Measurements from ENCODE around the gene PGBD1. TPM values are rescaled to one million over a fixed set of nuclear protein-coding genes. Genes with fewer than 3 reads are reported as not detected.

PGBD1 gene
- total RNA-seq, 1 donor from 2014 or later: 2.4 TPM

GRCh38 chr6:28322661-28323060, 41.3 kb downstream of the PGBD1 start:
- TF ChIP-seq, protein P1, sequence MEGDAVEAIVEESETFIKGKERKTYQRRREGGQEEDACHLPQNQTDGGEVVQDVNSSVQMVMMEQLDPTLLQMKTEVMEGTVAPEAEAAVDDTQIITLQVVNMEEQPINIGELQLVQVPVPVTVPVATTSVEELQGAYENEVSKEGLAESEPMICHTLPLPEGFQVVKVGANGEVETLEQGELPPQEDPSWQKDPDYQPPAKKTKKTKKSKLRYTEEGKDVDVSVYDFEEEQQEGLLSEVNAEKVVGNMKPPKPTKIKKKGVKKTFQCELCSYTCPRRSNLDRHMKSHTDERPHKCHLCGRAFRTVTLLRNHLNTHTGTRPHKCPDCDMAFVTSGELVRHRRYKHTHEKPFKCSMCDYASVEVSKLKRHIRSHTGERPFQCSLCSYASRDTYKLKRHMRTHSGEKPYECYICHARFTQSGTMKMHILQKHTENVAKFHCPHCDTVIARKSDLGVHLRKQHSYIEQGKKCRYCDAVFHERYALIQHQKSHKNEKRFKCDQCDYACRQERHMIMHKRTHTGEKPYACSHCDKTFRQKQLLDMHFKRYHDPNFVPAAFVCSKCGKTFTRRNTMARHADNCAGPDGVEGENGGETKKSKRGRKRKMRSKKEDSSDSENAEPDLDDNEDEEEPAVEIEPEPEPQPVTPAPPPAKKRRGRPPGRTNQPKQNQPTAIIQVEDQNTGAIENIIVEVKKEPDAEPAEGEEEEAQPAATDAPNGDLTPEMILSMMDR (IDR thresholded peaks at IDR 0.05; ENCODE audit: insufficient read depth, low read length, severe bottlenecking): no peak
- Histone ChIP-seq H3K4me3 (ENCODE audit: low read depth, low read length) (no peak overlapping the region), H3K27me3 (ENCODE audit: control insufficient read depth, insufficient read depth, low read length) (no peaks in the 10 kb centered on the region), H3K36me3 (ENCODE audit: control insufficient read depth, insufficient read depth, low read length) (peaks cover 4% of the 10 kb centered on the region)
- FAIRE-seq: no peak
- DNase-seq (ENCODE audit: low read depth): peak; percentile 8

GRCh38 chr6:28323813-28324424, 42.5 kb downstream of the PGBD1 start:
- FAIRE-seq (no peak), DNase-seq (ENCODE audit: low read depth) (no peak)
- TF ChIP-seq, protein P1 (IDR thresholded peaks at IDR 0.05; ENCODE audit: insufficient read depth, low read length, severe bottlenecking): no peak
- H3K36me3 ChIP-seq (ENCODE audit: control insufficient read depth, insufficient read depth, low read length): peaks cover 4% of the 10 kb centered on the region
- H3K27me3 ChIP-seq (ENCODE audit: control insufficient read depth, insufficient read depth, low read length): no peaks in the 10 kb centered on the region
- H3K4me3 ChIP-seq (ENCODE audit: low read depth, low read length): no peak overlapping the region

DNA sequence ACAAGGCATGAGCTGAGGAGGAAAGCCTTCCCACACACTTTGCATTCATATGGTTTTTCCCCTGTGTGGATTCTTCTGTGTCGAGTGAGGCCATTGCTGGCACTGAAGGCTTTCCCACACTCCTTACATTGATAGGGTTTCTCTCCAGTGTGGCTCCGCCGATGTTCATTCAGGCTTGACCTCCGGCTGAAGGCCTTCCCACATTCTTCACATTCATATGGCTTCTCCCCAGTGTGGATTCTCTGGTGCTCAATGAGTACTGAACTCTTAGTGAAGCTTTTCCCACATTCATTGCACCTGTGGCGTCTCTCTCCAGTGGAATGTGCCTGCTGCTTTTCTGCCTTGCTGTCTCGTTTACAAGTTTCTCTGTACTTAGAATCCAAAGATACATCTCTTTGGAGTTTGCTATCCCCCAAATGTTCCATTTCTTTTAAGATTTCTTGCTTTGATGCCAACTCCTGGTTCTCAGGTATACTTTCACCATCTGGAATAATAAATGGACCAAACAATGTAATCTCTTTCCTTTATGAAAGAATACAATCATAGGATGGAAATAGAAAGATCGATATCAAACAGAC, 45.1 kb downstream of the PGBD1 start:
- TF ChIP-seq, protein P1 (IDR thresholded peaks at IDR 0.05; ENCODE audit: insufficient read depth, low read length, severe bottlenecking): no peak
- DNase-seq (ENCODE audit: low read depth): no peak
- peaks cover 4% of the 10 kb centered on the region for H3K36me3 ChIP-seq (ENCODE audit: control insufficient read depth, insufficient read depth, low read length)
- H3K4me3 ChIP-seq (ENCODE audit: low read depth, low read length): no peak overlapping the region
- H3K27me3 ChIP-seq (ENCODE audit: control insufficient read depth, insufficient read depth, low read length): no peaks in the 10 kb centered on the region
- no peak for FAIRE-seq

GRCh38 chr6:28330041-28330440, 48.7 kb downstream of the PGBD1 start:
- FAIRE-seq: no peak
- no peak for DNase-seq (ENCODE audit: low read depth)
- H3K4me3 ChIP-seq (ENCODE audit: low read depth, low read length): no peak overlapping the region
- TF ChIP-seq, protein P1 (IDR thresholded peaks at IDR 0.05; ENCODE audit: insufficient read depth, low read length, severe bottlenecking): no peak
- H3K36me3 ChIP-seq (ENCODE audit: control insufficient read depth, insufficient read depth, low read length): peaks cover 4% of the 10 kb centered on the region
- H3K27me3 ChIP-seq (ENCODE audit: control insufficient read depth, insufficient read depth, low read length): no peaks in the 10 kb centered on the region

GRCh38 chr6:28333047-28333446, 51.7 kb downstream of the PGBD1 start:
- DNase-seq (ENCODE audit: low read depth) (no peak), FAIRE-seq (no peak)
- TF ChIP-seq, protein P1 (IDR thresholded peaks at IDR 0.05; ENCODE audit: insufficient read depth, low read length, severe bottlenecking): no peak
- Histone ChIP-seq H3K36me3 (ENCODE audit: control insufficient read depth, insufficient read depth, low read length) (no peaks in the 10 kb centered on the region), H3K4me3 (ENCODE audit: low read depth, low read length) (no peak overlapping the region), H3K27me3 (ENCODE audit: control insufficient read depth, insufficient read depth, low read length) (no peaks in the 10 kb centered on the region)

GRCh38 chr6:28333599-28334018, 52.2 kb downstream of the PGBD1 start:
- Histone ChIP-seq H3K27me3 (ENCODE audit: control insufficient read depth, insufficient read depth, low read length) (no peaks in the 10 kb centered on the region), H3K36me3 (ENCODE audit: control insufficient read depth, insufficient read depth, low read length) (no peaks in the 10 kb centered on the region), H3K4me3 (ENCODE audit: low read depth, low read length) (no peak overlapping the region)
- TF ChIP-seq, protein P1 (IDR thresholded peaks at IDR 0.05; ENCODE audit: insufficient read depth, low read length, severe bottlenecking): no peak
- no peak for DNase-seq (ENCODE audit: low read depth)
- FAIRE-seq: no peak
